ENCODE results near the gene SYAP1.
"Not testable (repeated sequence)": the region's sequence is repeated elsewhere in the genome, so short reads cannot be mapped to it uniquely, and the experiment has no call there.

The SYAP1 gene

DNA sequence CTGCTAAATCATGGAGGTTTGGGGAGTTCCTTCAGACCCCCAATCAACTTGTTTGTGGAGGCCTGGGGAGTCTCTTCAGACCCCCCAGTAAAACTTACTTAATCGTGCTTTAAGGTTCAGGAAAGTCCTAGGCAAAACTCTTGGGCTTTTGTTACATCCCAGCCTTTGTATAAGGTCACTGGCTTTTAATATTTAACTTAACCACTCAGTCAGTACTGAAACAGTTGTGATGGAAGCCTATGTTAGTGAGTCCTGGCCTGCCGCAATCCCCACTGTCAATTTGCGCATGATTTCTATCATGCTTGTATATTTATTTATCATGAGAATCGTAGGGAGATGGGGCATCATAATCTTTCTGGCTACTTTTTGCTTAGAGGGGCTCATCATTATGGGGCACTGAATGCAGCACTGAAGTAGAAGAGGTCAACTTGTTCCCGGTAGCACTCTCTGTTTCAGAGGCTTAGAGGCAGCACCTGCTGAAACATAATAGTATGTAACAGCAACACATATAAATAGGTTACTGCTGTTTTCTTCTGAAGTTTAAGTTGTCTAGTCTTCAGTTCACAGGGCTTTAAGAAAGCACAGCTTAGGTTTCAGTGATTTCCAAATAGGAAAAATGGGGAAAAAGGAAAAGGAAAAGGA is 7.1 kb downstream of the SYAP1 start:
- DNase-seq = not testable (repeated sequence)

DNA sequence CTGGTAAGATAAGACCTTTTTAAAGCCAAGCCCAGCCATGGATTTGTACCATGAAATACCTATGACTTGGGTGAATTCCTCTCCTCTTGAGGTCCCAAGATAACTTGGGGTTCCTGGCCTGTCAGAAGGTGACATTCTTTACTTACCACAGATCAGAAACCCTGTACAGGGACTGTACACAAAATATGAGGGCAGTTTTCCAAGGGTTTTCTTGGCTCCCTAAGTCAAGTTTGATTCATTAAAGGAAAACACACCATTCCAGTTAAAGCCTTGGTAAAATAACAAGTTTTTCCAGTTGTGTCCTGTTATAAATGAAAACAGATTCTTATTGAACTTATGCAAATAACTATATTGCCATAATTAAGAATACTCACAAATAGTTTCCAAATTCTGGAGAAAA is 8.2 kb downstream of the SYAP1 start:
- DNase-seq = no peak

DNA sequence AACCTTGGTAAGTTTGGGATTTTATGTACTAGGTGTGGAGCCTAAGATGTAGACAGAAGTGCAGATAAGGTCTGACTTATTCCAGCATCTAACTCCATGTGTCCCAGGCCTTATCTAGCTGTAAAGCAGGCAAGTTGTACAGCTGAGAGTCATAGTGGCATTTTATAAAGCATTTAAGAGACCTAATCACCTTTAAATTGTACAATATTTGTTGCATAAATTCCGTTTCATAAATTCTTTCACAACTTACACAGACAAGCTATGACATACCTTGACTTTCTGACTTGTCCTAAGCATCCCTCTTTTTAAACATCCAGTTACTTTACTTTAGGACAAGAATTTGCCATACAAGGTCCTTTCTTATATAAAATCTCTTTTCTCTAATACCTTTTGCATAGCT is 11.0 kb downstream of the SYAP1 start:
- no peak for DNase-seq

DNA sequence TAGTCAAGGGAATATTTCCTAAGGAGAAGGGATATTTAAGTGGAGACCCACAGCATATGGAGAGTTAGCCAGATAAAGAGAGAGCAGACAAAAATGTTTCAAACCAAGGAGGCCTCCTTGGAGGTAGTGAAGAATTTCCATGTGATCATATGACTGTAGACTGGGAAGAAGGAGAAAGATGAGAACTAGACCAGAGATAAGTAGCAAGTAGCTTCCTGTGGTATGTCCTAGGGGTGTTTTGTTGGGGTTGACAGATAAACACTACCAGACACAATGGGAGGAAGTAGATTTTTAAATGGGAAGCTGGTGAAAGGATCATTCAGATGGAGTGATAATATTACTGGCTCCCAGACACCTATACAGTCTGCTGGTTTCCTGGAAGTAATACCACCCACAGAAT is 13.6 kb downstream of the SYAP1 start:
- no peak for DNase-seq

DNA sequence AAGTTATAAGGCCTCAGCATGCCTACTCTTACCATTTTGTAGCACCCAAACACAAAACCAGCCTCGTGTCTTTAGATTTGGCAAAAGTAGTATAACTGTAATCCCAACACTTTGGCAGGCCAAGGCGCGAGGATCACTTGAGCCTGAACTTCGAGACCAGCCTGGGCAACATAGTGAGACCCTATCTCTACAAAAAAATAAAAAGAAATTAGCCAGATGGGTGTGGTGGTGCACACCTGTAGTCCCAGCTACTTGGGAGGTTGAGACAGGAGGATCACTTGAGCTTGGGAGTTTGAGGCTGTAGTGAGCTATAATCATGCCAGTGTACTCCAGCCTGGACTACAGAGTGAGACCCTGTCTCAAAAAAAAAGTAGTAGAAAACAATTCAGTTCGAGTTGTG is 17.6 kb downstream of the SYAP1 start:
- no peak for DNase-seq

DNA sequence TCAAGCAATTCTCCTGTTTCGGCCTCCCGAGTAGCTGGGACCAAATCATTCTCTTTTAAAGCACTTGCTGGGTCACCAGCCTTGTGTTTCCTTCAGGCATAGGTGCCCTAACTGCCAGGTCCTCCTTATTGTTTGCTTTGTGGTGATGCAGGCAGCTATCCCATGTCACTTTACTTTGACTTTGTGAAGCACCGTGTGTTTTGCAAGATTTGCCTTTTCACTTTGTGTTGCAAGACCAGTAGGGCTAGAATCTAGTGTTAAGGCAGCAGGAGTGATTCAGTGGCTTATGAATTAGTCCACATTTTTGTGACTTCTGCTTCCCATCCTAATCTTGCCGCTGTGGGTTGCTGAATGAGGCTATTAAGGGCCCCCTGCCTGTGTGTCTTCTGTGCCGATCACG is 20.2 kb downstream of the SYAP1 start:
- DNase-seq = no peak

DNA sequence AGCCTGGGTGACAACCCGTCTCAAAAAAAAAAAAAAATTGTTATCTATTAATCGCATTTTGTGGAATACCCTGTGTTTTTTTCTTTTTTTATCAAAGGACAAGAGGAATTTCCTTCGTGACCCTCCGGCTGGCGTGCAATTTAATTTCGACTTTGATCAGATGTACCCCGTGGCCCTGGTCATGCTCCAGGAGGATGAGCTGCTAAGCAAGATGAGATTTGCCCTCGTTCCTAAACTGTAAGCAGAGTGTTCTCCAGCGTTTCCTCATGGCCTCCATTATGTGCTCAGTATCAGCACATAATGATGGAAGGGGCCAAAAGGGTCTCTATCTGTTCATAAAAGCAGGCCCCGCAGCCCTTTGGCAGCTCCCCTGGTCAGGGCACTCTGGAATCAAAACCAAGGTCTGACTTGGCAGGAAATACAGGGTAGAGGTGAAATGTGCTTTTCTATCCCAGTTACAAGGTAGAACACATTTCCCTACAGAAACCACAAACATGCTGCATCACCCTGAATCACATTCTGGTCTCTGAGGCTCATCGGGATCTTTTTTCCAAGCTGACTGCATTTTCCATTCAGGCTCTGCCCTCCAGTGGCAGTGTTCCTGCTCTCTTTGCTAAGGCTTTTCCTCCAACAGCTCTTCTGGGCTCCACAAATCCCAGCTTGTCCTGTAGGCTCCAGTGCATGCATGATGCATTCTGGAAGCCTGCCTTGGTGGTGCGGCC is 24.4 kb downstream of the SYAP1 start:
- DNase-seq = no peak

DNA sequence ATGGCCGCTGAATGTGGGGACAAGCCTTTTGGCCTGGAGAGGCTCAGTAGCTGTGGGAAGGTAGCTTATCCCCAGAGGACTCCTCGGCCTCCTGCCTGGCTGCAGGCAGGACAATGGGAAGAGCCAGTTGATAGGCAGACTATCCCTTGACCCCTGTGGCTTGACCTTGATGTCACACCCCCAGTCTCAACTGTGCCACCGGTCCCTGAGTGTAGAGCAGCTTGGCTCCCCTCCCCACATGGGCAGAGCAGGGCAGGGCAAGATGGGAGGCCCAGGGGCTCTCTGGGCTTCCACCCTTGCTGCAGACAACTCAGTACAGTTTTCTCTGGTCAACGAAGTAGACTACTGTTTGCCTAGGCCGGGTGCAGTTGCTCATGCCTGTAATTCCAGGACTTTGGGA is 25.7 kb downstream of the SYAP1 start:
- no peak for DNase-seq

DNA sequence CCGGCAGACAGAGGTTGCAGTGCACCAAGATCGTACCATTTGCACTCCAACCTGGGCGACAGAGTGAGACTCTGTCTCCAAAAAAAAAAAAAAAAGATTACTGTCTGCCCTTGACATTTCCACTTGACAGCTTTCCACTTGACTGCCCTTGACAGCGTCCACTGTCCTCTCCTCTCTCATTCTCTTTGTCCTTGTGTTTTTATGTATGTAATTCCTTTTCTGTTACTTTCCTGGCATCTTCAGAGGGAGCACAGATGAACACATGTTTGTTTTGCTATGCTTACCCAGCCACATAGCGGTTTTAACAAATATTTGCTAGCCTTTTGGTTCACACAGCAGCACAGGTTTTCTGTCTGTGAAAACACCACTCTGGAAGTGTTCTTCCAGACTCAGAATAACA is 26.2 kb downstream of the SYAP1 start:
- no peak for DNase-seq

DNA sequence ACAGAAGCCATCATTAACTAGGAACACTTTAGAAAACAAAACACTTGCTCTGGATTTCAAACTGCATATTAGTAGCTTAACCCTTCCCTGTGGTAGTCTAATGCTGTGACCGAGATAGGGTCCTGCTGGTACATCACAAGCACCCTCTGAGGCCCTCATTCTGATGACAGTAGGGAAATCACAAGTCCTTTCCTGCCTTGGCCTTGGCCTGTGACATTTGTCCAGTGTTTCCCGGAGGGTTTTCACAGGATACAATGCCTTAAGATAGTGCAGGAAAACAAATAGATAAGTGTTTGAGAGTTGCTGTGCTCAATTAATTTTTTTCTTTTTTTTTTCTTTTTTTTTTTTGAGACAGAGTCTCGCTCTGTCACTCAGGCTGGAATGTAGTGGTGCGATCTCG is 29.0 kb downstream of the SYAP1 start:
- no peak for DNase-seq

DNA sequence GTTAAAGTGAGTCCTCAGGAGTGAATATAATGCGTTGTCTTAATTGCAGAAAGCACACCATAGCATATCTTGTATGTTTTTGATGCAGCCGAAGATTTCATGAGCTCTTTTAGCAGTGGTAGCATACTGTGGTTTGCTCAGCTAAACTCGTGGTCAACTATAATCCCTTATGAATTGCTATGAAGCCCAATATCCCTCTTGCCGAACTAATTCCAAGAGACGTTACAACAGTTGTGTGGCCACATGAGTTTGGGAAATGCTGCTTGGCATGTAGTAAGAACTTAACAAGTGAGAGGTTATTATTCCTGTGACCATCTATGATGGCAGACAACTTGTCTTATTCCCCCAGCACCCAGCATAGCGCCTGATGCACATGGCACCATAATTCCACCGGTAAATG is 30.7 kb downstream of the SYAP1 start:
- DNase-seq = no peak

DNA sequence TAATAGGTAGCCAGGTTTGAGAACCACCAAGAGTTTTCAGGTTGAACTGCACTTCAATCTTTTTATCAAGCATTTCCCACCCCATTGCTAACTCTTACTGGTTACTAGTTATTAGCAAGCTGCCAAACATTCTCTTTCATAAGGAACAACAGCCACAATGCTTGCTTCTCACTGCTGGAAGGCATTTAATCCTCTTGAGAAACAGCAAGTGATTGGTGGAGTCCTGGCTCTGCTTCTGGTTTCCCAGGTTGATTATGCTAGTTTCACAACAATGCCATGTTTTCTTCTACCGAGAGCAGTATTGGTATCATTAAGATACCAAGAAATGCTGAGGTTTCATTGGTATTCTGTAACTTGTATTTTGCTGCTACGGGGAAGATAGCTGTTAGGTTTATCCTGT is 34.6 kb downstream of the SYAP1 start:
- no peak for DNase-seq

DNA sequence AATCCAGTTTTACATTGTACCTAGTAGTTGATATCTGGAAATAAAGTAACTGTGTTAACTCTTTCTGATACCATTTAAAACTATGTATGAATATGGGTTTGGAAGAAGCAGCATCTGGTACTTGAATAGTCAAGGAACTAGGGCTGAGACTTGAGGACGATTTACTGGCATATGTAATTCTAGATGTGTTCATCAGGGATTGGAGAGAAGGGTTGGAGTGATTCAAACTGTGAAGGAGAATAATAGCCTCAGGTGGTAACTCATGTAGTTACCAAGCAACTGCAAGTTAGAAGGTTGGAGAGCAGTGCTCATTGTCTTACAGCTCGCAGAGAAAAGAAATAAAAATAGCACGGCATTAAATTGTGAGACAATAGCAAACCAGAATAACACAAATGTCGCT is 37.3 kb downstream of the SYAP1 start:
- no peak for DNase-seq

DNA sequence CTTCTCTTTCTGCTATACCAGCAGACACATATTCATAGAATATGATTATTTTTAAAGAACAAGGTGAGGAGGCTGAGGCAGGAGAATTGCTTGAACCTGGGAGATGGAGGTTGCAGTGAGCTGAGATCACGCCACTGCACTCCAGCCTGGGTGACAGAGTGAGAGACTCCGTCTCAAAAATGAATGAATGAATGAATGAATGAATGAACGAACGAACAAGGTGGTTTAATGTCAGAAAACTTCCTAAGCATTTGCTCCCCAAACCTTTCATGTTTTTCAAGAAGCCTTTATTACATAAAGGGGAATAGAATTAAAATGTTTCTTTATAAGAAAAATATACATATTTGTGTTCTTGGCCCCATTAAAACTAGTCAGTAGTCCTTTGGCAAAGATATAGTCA is 42.1 kb downstream of the SYAP1 start:
- not testable (repeated sequence) for DNase-seq

DNA sequence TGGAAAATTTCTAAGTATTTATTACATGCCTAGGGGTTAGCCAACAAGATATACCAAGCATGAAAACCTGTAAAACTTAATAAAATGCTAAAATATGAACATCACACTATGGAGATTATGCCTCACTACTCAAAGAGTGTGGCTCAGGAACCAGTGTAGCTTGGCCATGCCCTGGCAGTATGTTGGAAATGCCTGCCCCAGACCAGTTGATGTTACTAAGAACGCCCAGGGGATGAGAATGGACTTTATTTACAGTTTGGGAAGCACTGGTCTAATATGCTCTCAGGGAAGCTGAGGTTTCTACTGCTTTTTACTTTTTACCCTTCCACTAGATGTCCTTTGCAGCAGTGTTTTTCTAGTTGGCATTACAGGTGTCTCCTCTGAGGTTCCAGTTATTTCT is 43.2 kb downstream of the SYAP1 start:
- no peak for DNase-seq

DNA sequence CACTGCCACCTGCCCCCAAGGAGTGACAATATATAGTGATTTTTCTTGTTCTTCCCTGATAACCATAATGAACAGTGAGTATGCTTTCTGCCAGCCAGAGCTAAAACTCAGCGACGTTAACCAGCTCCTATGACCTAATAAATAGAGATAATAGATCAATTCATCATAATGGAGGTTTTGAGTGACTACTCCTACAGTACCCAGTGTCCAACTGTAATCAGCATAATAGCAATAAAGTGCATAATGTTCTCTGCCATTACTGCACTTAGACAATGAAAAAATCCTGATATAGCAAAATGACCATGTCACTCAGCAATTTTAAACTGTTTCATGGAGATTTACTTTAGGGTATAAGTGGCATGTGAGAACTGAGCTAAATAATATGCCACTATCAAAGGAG is 46.2 kb downstream of the SYAP1 start:
- DNase-seq = no peak

DNA sequence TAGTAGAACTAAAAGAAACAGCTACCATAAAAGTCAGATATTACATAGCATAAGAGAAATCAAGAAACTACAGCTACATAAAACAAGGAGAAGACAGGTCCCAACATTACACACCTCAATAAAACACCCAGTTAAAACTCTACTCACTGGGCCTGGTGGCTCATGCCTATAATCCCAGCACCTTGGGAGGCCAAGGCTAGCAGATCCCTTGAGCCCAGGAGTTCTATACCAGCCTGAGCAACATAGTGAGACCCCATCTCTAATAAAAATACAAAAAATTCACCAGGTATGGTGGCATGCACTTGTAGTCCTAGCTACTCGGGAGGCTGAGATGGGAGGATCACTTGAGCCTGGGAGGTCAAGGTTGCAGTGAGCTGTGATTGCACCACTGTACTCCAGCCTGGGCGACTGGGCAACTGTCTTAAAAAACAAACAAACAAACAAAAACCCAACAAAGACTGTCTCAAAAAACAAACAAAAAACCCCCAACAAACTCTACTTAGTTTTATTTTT is 51.6 kb downstream of the SYAP1 start:
- DNase-seq = no peak

DNA sequence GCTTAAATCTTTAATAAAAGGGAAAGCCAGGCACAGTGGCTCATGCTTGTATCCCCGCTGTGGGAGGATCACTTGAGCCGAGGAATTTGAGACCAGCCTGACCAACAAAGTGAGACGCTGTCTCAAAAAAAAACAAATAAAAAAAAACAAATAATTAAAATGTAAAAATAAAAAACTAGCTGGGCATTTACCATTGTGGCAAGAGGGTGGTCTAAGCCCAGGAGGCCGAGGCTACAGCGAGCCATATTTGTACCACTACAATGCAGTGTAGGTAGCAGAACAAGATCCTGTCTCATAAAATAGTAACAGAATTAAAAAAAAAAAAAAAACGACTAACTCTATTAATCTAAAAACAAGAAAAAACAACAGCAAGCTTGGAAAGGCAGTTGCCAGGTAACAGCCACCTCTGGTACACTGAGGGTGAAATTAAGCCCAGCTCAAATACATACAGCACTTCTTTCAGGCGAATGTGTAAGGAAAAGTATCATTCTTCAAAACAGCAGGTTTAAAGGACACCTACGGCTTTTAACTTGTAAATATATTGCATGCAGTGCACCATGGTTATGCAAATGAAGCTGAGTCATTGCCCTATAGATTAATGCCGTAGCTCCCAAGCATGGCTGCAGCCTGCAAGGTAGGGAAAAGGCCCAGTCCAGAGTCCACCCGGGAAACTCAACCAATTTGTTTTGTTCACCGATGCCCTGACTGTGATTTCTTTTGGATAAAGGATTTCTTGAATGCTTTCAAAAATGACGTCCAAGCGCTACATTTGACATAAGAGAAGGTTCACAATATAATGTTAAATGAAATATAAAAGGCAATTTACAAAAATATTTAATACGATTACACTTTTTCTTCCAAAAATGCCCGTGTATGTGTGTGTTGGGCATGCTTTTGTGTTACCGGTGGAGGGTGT is 52.3 kb downstream of the SYAP1 start:
- DNase-seq = no peak

DNA sequence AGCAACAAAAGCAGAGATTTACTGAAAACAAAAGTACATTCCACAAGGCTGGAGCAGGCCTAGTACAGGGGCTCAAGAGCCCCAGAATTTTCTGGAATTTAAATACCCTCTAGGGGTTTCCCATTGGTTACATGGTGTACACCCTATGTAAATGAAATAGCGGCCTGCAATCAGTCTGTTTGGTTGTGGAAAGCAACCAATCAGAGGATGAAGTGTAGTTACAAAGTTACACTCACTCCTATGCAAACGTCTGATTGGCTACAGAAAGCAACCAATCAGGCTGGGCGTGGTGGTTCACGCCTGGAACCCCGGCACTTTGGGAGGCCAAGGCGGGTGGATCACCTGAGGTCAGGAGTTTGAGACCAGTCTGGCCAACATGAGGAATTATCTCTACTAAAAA is 53.0 kb downstream of the SYAP1 start:
- no peak for DNase-seq

DNA sequence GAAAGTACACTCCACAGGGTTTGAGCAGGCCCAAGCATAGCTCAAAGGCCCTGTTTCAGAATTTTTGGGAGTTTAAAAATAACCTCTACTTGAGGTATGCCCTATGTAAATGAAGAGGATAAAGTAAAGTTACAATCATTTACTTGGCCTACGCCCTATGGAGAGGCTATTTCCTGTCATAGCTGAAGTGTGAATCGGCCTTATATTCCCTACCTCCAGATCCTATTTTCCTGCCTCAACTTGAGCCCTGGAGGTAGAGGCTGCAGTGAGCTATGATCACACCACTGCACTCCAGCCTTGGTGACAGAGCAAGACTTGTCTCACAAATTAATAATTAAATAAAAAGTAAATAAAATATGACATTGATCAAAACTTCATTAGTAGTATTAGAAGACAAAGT is 55.3 kb downstream of the SYAP1 start:
- DNase-seq = no peak

DNA sequence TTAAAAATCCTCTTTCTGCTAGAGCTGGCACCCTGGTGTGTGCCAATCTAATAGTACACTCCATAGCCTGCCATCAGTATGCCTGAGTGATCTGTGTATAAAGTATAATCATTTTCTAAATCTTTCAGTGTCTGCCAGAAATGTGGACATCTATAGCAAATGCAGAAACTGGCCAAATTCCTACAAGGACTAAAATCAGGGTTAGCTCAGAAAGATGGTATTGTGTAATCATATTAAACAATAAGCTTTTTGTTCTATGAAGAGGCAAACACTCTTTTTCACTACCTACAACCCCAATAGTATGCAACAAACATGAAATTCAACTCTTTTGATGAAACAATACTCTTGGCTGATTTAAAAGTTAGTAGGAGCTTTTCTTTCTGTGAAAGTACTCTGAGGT is 59.1 kb downstream of the SYAP1 start:
- no peak for DNase-seq

DNA sequence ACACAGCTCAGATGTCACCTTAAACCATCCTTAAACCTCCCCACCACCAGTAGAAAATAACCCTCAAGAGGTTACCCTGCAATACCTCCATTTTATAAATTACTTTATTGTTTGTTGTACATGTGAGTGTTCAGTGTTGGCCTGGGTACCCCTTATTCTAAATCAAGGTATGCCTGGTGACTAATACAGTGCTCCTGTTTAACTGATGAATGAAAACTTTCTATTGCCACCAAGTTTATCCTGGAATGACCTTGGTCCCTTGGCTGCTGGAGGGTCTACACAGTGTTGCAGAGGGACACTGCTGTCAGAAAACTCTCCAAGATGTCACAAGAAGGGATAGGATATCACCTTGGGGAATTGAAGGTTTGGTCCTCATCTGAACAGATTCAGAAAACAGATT is 59.6 kb downstream of the SYAP1 start:
- DNase-seq = no peak

DNA sequence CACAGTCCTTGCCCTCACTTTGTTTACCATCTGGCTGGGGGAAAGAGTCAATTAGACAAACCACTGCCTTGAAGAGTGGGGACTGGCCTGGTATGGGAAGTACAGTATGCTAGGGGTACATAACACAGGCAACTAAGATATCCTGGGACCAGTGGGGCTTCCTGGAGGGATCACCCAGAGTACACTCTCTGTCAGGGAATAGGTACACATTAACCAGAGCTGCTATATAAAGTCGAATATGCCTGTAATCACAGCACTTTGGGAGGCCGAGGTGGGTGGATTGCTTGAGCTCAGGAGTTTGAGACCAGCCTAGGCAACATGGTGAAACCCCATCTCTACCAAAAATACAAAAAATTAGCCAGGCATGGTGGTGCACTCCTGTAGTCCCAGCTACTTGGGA is 60.4 kb downstream of the SYAP1 start:
- DNase-seq = not testable (repeated sequence)

DNA sequence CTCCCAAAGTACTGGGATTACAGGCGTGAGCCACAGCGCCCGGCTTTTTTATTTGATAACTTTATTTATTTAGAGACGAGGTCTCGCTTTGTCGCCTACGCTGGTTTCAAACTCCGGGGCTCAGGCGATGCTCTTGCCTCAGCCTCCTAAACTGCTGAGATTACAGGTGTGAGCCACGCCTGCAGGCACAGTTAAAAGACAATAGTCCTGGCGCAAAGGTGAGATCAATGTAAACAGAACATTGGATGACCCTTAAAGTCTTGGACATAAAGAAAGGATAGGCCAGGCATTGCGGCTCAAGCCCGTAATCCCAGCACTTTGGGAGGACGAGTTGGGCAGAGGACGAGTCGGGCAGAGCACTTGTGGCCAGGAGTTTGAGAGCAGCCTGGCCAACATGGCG is 64.0 kb downstream of the SYAP1 start:
- no peak for DNase-seq
